CD4-positive, CD25-positive, alpha-beta regulatory T cell (primary cell): Measurements from ENCODE around the gene PRDM8. TPM values are rescaled to one million over a fixed set of nuclear protein-coding genes. Genes with fewer than 3 reads are reported as not detected.

ENCODE experiments used
- ATAC-seq, 2 donors: fragments of 150-1000 bp; cut with Tn5 transposase; one replicate each; pipeline ENCODE4 v1.10.0; 2021; ENCODE audit warnings: low read depth in 2 of 2, moderate number of reproducible peaks in 2 of 2, moderate library complexity in 1 of 2
- DNase-seq, 3 donors: peaks; one replicate each; pipeline versions ENCODE4 v3.0.0 to v3.0.0-alpha.2; 2012 to 2022; ENCODE audit warnings: mixed read lengths in 1 of 3
- H3K27ac ChIP-seq: one replicate; pipeline ENCODE4 v1.7.0; 2013; ENCODE audit warnings: mild to moderate bottlenecking, low read length; ENCODE audit not compliant: insufficient read depth, poor library complexity, severe bottlenecking
- H3K27me3 ChIP-seq: one replicate; pipeline ENCODE4 v1.7.0; 2013; ENCODE audit warnings: low read length; ENCODE audit not compliant: control insufficient read depth, insufficient read depth
- H3K36me3 ChIP-seq: one replicate; pipeline ENCODE4 v1.7.0; 2013; ENCODE audit warnings: mild to moderate bottlenecking, low read length, moderate library complexity; ENCODE audit not compliant: control insufficient read depth, insufficient read depth
- H3K4me1 ChIP-seq: 2 replicates; pipeline ENCODE4 v1.7.0; 2013; ENCODE audit warnings: mild to moderate bottlenecking, low read length; ENCODE audit not compliant: insufficient read depth, control insufficient read depth, poor library complexity, severe bottlenecking
- H3K4me3 ChIP-seq: one replicate; pipeline ENCODE4 v1.7.0; 2013; ENCODE audit warnings: low read depth, mild to moderate bottlenecking, low read length, moderate library complexity
- H3K9me3 ChIP-seq, 2 experiments: 1 replicate in 1 of 2; 2 replicates in 1 of 2; pipeline ENCODE4 v1.7.0; 2013; ENCODE audit warnings: low read length in 2 of 2, mild to moderate bottlenecking in 1 of 2, moderate library complexity in 1 of 2; ENCODE audit not compliant: control insufficient read depth in 2 of 2
- H3K27ac Mint-ChIP-seq, 3 donors: one replicate each; pipeline ENCODE4 v1.8.0; 2020 to 2022; ENCODE audit warnings: mild to moderate bottlenecking in 3 of 3, mixed read lengths in 3 of 3, moderate library complexity in 2 of 3
- H3K27me3 Mint-ChIP-seq: one replicate; pipeline ENCODE4 v1.8.0; 2022; ENCODE audit warnings: mild to moderate bottlenecking, mixed read lengths
- H3K36me3 Mint-ChIP-seq: one replicate; pipeline ENCODE4 v1.8.0; 2020; ENCODE audit warnings: mixed read lengths
- H3K4me1 Mint-ChIP-seq, 4 donors: one replicate each; pipeline ENCODE4 v1.8.0; 2020 to 2022; ENCODE audit warnings: mixed read lengths in 4 of 4, mild to moderate bottlenecking in 1 of 4
- H3K4me3 Mint-ChIP-seq, 4 donors: one replicate each; pipeline ENCODE4 v1.8.0; 2020 to 2022; ENCODE audit warnings: mild to moderate bottlenecking in 4 of 4, mixed read lengths in 4 of 4, moderate library complexity in 3 of 4
- H3K9me3 Mint-ChIP-seq, 7 donors: one replicate each; pipeline ENCODE4 v1.8.0; 2020 to 2022; ENCODE audit warnings: mixed read lengths in 7 of 7, mild to moderate bottlenecking in 3 of 7, moderate library complexity in 2 of 7
- polyA plus RNA-seq, 4 donors: library from polyadenylated mRNA; unstranded; fragments of 300-500 nt; fragmentation: Illumina TruSeq; gene quantifications; one replicate each; pipeline ENCODE4 v1.2.3, GENCODE V29; 2021
- total RNA-seq: library from RNA; stranded (reverse); gene quantifications from one replicate; pipeline ENCODE4 v1.2.3, GENCODE V29; 2022

Gene PRDM8
- total and polyA plus RNA-seq, 5 donors from 2014 or later, result 2.0 to 31.7 (median 3.9) TPM

- DNase-seq, result peak; percentile 42 to 83 (median 69)
- Histone ChIP-seq H3K27ac (peak overlapping the region; percentile 81), H3K36me3 (peaks cover 5% of the 10 kb centered on the region)
These were observed 5.6 kb downstream of the PRDM8 start for GRCh38 chr4:80202741-80203553.

GRCh38 chr4:80204433-80205011 lies 7.2 kb downstream of the PRDM8 start:
- Mint-ChIP-seq H3K27ac (no peak overlapping the region), H3K27me3 (no peaks in the 10 kb centered on the region), H3K36me3 (peaks cover 5% of the 10 kb centered on the region), H3K4me3 (peak overlapping the region in 3 of 4 donors; percentile 39 to 94 (median 74)), H3K4me1 (peaks cover 8 to 22% (median 14%) of the 10 kb centered on the region in 4 donors), H3K9me3 (no peaks in the 10 kb centered on the region)
- peaks cover 18% of the 10 kb centered on the region for H3K4me1 ChIP-seq
- H3K36me3 ChIP-seq, result peaks cover 5% of the 10 kb centered on the region
- ATAC-seq, result no peak
- no peaks in the 10 kb centered on the region for H3K9me3 ChIP-seq
- DNase-seq, result no peak
- no peak overlapping the region for H3K4me3 ChIP-seq
- no peak overlapping the region for H3K27ac ChIP-seq
- no peaks in the 10 kb centered on the region for H3K27me3 ChIP-seq

More at GRCh38 chr4:80202741-80203553, 5.6 kb downstream of the PRDM8 start:
- Histone ChIP-seq H3K4me1 (peaks cover 20% of the 10 kb centered on the region), H3K4me3 (peak overlapping the region; percentile 68), H3K27me3 (no peaks in the 10 kb centered on the region), H3K9me3 (no peaks in the 10 kb centered on the region)
- Mint-ChIP-seq H3K9me3 (no peaks in the 10 kb centered on the region), H3K36me3 (peaks cover 9% of the 10 kb centered on the region), H3K4me3 (peak overlapping the region; percentile 94 to 96 (median 96)), H3K4me1 (peaks cover 11 to 27% (median 19%) of the 10 kb centered on the region in 4 donors), H3K27ac (peak overlapping the region; percentile 91 to 98 (median 92)), H3K27me3 (no peaks in the 10 kb centered on the region)
- ATAC-seq, result peak; percentile 73 to 75

- Histone ChIP-seq H3K4me3 (no peak overlapping the region), H3K4me1 (peaks cover 18% of the 10 kb centered on the region), H3K36me3 (no peaks in the 10 kb centered on the region), H3K9me3 (no peaks in the 10 kb centered on the region), H3K27me3 (peaks cover 2% of the 10 kb centered on the region), H3K27ac (no peak overlapping the region)
- H3K4me3 Mint-ChIP-seq, result peak overlapping the region in 1 of 4 donors; percentile 62
- no peak for DNase-seq
- ATAC-seq, result no peak
- peaks cover 3% of the 10 kb centered on the region for H3K36me3 Mint-ChIP-seq
- H3K9me3 Mint-ChIP-seq, result no peaks in the 10 kb centered on the region
- no peak overlapping the region for H3K27ac Mint-ChIP-seq
- peaks cover 6% of the 10 kb centered on the region for H3K27me3 Mint-ChIP-seq
- peaks cover 7 to 13% (median 9%) of the 10 kb centered on the region in 4 donors for H3K4me1 Mint-ChIP-seq
These were observed 8.8 kb downstream of the PRDM8 start for GRCh38 chr4:80206111-80206510.

- Mint-ChIP-seq H3K27me3 (peaks cover 11% of the 10 kb centered on the region), H3K4me3 (no peak overlapping the region), H3K36me3 (no peaks in the 10 kb centered on the region), H3K4me1 (peaks cover 2 to 8% (median 4%) of the 10 kb centered on the region in 4 donors), H3K9me3 (no peaks in the 10 kb centered on the region), H3K27ac (no peak overlapping the region)
- H3K4me1 ChIP-seq, result peaks cover 15% of the 10 kb centered on the region
- DNase-seq, result no peak
- peaks cover 2% of the 10 kb centered on the region for H3K27me3 ChIP-seq
- ATAC-seq, result no peak
- no peak overlapping the region for H3K27ac ChIP-seq
- no peaks in the 10 kb centered on the region for H3K9me3 ChIP-seq
- no peaks in the 10 kb centered on the region for H3K36me3 ChIP-seq
- H3K4me3 ChIP-seq, result no peak overlapping the region
These were observed 9.3 kb downstream of the PRDM8 start for GRCh38 chr4:80206521-80207171.

GRCh38 chr4:80207172-80207583 lies 9.9 kb downstream of the PRDM8 start:
- no peak overlapping the region for H3K27ac ChIP-seq
- H3K9me3 Mint-ChIP-seq, result no peaks in the 10 kb centered on the region
- no peak for DNase-seq
- peaks cover 0 to 5% (median 2%) of the 10 kb centered on the region in 4 donors for H3K4me1 Mint-ChIP-seq
- peaks cover 11% of the 10 kb centered on the region for H3K27me3 Mint-ChIP-seq
- H3K4me3 ChIP-seq, result no peak overlapping the region
- peaks cover 10% of the 10 kb centered on the region for H3K4me1 ChIP-seq
- no peak overlapping the region for H3K27ac Mint-ChIP-seq
- H3K27me3 ChIP-seq, result peaks cover 2% of the 10 kb centered on the region
- no peak for ATAC-seq
- H3K4me3 Mint-ChIP-seq, result peak overlapping the region in 1 of 4 donors; percentile 78
- H3K36me3 Mint-ChIP-seq, result no peaks in the 10 kb centered on the region
- H3K36me3 ChIP-seq, result no peaks in the 10 kb centered on the region
- no peaks in the 10 kb centered on the region for H3K9me3 ChIP-seq

GRCh38 chr4:80207664-80208063 lies 10.4 kb downstream of the PRDM8 start:
- peaks cover 10% of the 10 kb centered on the region for H3K4me1 ChIP-seq
- no peak overlapping the region for H3K27ac ChIP-seq
- no peaks in the 10 kb centered on the region for H3K9me3 Mint-ChIP-seq
- H3K4me3 ChIP-seq, result no peak overlapping the region
- ATAC-seq (no peak), DNase-seq (no peak)
- H3K27me3 Mint-ChIP-seq, result peaks cover 11% of the 10 kb centered on the region
- no peaks in the 10 kb centered on the region for H3K9me3 ChIP-seq
- peaks cover 0 to 5% (median 2%) of the 10 kb centered on the region in 4 donors for H3K4me1 Mint-ChIP-seq
- H3K27me3 ChIP-seq, result peaks cover 2% of the 10 kb centered on the region
- peak overlapping the region in 2 of 3 donors; percentile 71 to 79 for H3K27ac Mint-ChIP-seq
- no peaks in the 10 kb centered on the region for H3K36me3 ChIP-seq
- no peaks in the 10 kb centered on the region for H3K36me3 Mint-ChIP-seq
- H3K4me3 Mint-ChIP-seq, result peak overlapping the region in 1 of 4 donors; percentile 78

- no peak overlapping the region for H3K4me3 ChIP-seq
- peaks cover 4% of the 10 kb centered on the region for H3K4me1 ChIP-seq
- no peaks in the 10 kb centered on the region for H3K9me3 ChIP-seq
- Mint-ChIP-seq H3K4me1 (peaks cover 0 to 3% (median under 1%) of the 10 kb centered on the region in 4 donors), H3K27ac (no peak overlapping the region), H3K27me3 (peaks cover 11% of the 10 kb centered on the region), H3K36me3 (no peaks in the 10 kb centered on the region), H3K4me3 (no peak overlapping the region), H3K9me3 (no peaks in the 10 kb centered on the region)
- no peak overlapping the region for H3K27ac ChIP-seq
- ATAC-seq (no peak), DNase-seq (no peak)
- H3K36me3 ChIP-seq, result no peaks in the 10 kb centered on the region
- H3K27me3 ChIP-seq, result peaks cover 2% of the 10 kb centered on the region
These were observed 11.5 kb downstream of the PRDM8 start for GRCh38 chr4:80208610-80209339.
